Calu3 (cell line): ENCODE measurements around the gene NPW. TPM values are rescaled to one million over a fixed set of nuclear protein-coding genes. Genes with fewer than 3 reads are reported as not detected.

Source experiments
- BruUV-seq: library from RNA; stranded (reverse); fragments of 400-500 nt; replicated peaks from 2 replicates; lab custom pipeline; 2021; lab: Mats Ljungman, UMichigan
- CTCF ChIA-PET: fragments of 300-600 bp; sonication (Branson Sonifier 250); formaldehyde crosslinking; loops from one replicate; lab custom pipeline; 2022; ENCODE audit warnings: antibody characterized with exemption; lab: Charles Lee
- DNase-seq: peaks from one replicate; pipeline ENCODE4 v3.0.0; 2022
- H3K27ac Mint-ChIP-seq: one replicate; pipeline ENCODE4 v1.8.0; 2022; ENCODE audit warnings: mixed read lengths; ENCODE audit not compliant: unreplicated experiment
- H3K27me3 Mint-ChIP-seq: one replicate; pipeline ENCODE4 v1.8.0; 2022; ENCODE audit warnings: mixed read lengths; ENCODE audit not compliant: unreplicated experiment
- H3K36me3 Mint-ChIP-seq: one replicate; pipeline ENCODE4 v1.8.0; 2022; ENCODE audit warnings: mild to moderate bottlenecking, moderate library complexity, mixed read lengths; ENCODE audit not compliant: insufficient read depth, unreplicated experiment
- H3K4me1 Mint-ChIP-seq: one replicate; pipeline ENCODE4 v1.8.0; 2022; ENCODE audit warnings: mild to moderate bottlenecking, low read depth, mixed read lengths; ENCODE audit not compliant: unreplicated experiment
- H3K4me3 Mint-ChIP-seq: one replicate; pipeline ENCODE4 v1.8.0; 2022; ENCODE audit warnings: mild to moderate bottlenecking, low read depth, moderate library complexity, mixed read lengths; ENCODE audit not compliant: unreplicated experiment
- H3K9me3 Mint-ChIP-seq: one replicate; pipeline ENCODE4 v1.8.0; 2022; ENCODE audit warnings: low read depth, mixed read lengths; ENCODE audit not compliant: unreplicated experiment
- intact Hi-C: fragments of 100-400 bp; cut with micrococcal nuclease; formaldehyde crosslinking; loops from one replicate; pipeline ENCODE4 v1.10.0; 2022; ENCODE audit not compliant: unreplicated experiment
- total RNA-seq: library from RNA; stranded (reverse); gene quantifications from 2 replicates; pipeline ENCODE4 v1.2.3, GENCODE V29; 2022
- TF ChIP-seq, protein P1 (sequence below): fragments of 200-600 bp; IDR thresholded peaks from one replicate; pipeline ENCODE4 v1.8.0; 2022; ENCODE audit warnings: antibody characterized with exemption; ENCODE audit not compliant: unreplicated experiment

NPW gene
- total RNA-seq, 1 experiment from 2014 or later: 1.5 TPM

DNA sequence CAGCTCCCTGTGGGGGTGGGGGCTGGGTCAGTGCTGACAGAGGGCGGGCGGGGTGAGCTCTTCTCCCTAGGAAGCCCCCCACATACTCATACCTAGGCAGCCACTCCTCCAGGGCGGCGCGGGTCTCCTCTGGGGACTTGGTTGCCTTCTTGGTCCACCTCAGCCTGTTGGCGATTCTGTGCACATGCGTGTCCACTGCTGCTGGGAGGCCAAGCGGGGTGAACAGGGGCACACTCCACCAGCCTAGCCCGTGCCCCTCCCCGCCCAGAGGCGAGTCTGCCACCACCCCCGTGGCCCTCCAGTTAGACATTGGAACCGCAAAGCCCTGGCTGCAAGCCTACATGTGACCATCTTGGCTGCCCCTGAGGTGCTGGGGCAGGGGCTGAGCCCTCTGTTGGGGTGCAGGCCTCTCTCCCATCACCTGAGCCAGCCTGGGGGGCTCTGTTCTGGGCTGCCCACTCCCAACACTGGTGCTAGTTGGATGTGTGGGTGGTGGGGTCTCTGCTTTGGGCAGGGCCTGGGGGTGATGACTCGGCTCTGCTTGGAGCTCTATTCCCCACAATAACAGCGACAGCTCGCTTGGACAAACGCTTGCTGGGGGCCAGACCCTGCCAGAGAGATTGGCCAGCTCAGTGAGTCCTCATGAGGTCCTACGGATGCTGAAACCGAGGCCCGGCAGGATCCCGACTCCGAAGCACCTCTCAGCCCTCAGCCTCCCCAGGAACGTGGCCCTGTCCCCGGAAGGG lies 20.6 kb downstream of the NPW start:
- intact Hi-C loops: no loop called here
- Mint-ChIP-seq H3K4me3 (no peak overlapping the region), H3K27ac (no peak overlapping the region), H3K4me1 (peaks cover 23% of the 10 kb centered on the region), H3K36me3 (peaks cover 40% of the 10 kb centered on the region), H3K27me3 (no peaks in the 10 kb centered on the region), H3K9me3 (no peaks in the 10 kb centered on the region)
- no TSS peak for BruUV-seq
- CTCF ChIA-PET: interaction anchor here (0.6 to 1.6 kb wide), 5 partner anchors 10 to 338 kb away, joined by 3 to 7 read pairs (median 6); no protein-coding TSS in a partner anchor
- no peak for DNase-seq
- TF ChIP-seq, protein P1, sequence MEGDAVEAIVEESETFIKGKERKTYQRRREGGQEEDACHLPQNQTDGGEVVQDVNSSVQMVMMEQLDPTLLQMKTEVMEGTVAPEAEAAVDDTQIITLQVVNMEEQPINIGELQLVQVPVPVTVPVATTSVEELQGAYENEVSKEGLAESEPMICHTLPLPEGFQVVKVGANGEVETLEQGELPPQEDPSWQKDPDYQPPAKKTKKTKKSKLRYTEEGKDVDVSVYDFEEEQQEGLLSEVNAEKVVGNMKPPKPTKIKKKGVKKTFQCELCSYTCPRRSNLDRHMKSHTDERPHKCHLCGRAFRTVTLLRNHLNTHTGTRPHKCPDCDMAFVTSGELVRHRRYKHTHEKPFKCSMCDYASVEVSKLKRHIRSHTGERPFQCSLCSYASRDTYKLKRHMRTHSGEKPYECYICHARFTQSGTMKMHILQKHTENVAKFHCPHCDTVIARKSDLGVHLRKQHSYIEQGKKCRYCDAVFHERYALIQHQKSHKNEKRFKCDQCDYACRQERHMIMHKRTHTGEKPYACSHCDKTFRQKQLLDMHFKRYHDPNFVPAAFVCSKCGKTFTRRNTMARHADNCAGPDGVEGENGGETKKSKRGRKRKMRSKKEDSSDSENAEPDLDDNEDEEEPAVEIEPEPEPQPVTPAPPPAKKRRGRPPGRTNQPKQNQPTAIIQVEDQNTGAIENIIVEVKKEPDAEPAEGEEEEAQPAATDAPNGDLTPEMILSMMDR: no peak

DNA sequence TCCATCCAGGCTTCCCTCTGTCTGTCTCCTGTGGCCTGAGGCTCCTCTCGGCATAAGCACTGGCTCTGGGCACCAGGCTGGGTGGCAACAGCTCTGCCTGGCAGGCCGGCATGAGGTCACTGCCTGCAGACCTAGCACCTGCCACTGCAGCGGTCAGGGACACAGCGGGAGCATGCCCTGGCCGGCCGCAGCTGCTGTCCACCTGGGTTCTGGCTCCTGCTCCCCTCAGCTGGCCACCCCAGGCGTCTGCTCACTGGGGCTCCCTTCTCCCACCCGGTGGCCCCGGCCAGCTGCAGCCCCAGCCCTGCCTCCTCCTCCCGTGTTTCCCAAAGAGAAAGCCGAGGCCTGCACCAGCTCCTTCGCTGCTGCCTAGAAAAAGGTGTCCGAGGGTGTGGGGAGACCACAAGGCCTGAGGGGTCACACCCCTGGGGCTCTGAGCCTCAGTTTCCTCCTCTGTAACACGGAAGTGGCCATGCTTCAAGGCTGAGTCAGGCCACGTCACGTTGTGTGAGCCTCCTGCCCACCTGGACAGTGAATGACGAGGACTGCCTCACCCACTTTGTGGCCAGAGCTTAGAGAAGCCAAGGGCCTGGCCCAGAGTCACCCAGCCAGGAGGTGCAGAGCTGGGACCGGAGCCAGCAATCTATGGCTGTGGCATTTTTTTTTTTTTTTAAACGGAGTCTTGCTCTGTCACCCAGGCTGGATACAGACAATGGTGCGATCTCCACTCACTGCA lies 21.4 kb downstream of the NPW start:
- CTCF ChIA-PET: interaction anchor here (0.6 to 1.6 kb wide), 9 partner anchors 10 to 165 kb away, joined by 3 to 7 read pairs (median 4); partner anchors contain the start of gene MLST8
- Mint-ChIP-seq H3K27ac (peak overlapping the region; percentile 67), H3K36me3 (peaks cover 40% of the 10 kb centered on the region), H3K4me1 (peaks cover 23% of the 10 kb centered on the region), H3K4me3 (no peak overlapping the region), H3K27me3 (no peaks in the 10 kb centered on the region), H3K9me3 (no peaks in the 10 kb centered on the region)
- no TSS peak for BruUV-seq
- intact Hi-C loops: no loop called here
- TF ChIP-seq, protein P1: no peak
- peak; percentile 84 for DNase-seq

DNA sequence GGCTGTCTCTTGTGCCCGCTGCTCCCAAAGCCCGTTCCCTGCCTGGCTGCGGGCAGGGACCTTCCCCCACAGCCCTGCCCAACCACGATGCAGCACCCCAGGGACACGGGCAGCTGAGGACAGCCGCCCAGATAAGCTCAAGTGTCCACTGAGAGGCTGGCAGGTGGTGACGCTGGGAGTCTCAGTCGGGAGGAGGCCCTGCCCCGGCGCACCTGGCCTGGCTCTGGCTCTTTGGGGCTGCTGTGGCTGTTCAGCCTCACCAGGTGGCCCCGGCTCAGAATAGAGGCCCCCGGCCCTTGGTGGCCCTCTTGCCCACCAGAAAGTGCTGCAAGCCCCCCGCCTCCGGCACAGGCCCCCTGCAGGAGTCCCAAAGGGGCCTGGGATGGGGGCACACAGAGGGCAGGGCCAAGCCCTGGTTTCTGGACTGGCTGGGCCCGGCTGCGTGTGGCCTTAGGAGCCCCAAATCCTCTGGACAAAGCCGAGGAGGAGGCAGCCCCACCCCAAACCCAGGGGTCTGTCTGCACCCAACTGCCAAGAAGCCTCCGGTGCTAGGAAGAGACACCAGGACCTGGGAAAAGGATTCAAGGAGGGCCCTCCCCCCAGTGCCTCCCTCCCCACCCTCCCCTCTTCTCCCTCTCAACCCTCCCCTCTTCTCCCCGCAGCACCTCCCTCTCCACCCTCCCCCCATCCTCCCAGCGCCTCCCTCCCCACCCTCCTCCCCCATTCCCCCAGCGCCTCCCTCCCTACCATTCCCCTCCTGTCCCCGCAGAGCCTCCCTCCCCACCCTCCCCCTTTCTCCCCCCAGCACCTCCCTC lies 22.8 kb downstream of the NPW start:
- no peak for DNase-seq

More for the DNA sequence above, 22.8 kb downstream of the NPW start:
- TF ChIP-seq, protein P1: no peak
- CTCF ChIA-PET: interaction anchor here (0.6 kb wide), 1 partner anchor 155 kb away, joined by 3 read pairs; no protein-coding TSS in a partner anchor
- intact Hi-C loops: no loop called here
- Mint-ChIP-seq H3K9me3 (no peaks in the 10 kb centered on the region), H3K27me3 (no peaks in the 10 kb centered on the region), H3K4me3 (no peak overlapping the region), H3K36me3 (peaks cover 38% of the 10 kb centered on the region), H3K27ac (no peak overlapping the region), H3K4me1 (peaks cover 35% of the 10 kb centered on the region)
- no TSS peak for BruUV-seq
